Body of pancreas (tissue), 4 donors: ENCODE measurements around the gene AKT3. TPM values are rescaled to one million over a fixed set of nuclear protein-coding genes. Genes with fewer than 3 reads are reported as not detected.

ENCODE experiments used
- ATAC-seq: fragments of 150-250 bp; one replicate; pipeline ENCODE4 v1.9.1; 2016
- DNase-seq, 4 donors: peaks; one replicate each; pipeline ENCODE4 v3.0.0-alpha.2; 2019
- H3K27ac ChIP-seq, 4 donors: fragments of 200-600 bp; sonication (generic); 1 replicate in 3 of 4; 2 replicates in 1 of 4; pipeline versions ENCODE4 v1.5.1 to v1.6.1; 2016 to 2019; ENCODE audit warnings: mild to moderate bottlenecking in 1 of 4, mixed read lengths in 1 of 4, moderate library complexity in 1 of 4
- H3K27me3 ChIP-seq, 2 donors: fragments of 200-600 bp; sonication (generic); one replicate each; pipeline ENCODE4 v1.6.0; 2016; ENCODE audit warnings: mild to moderate bottlenecking in 1 of 2
- H3K36me3 ChIP-seq, 2 donors: fragments of 200-600 bp; sonication (generic); replicated peaks in 1 of 2; 2 replicates each; pipeline ENCODE4 v1.5.1; 2016; ENCODE audit warnings: low read depth in 2 of 2; ENCODE audit not compliant: insufficient read depth in 1 of 2
- H3K4me1 ChIP-seq: fragments of 200-600 bp; sonication (generic); one replicate; pipeline ENCODE4 v1.6.0; 2016
- H3K4me3 ChIP-seq, 2 donors: fragments of 200-600 bp; sonication (generic); 1 replicate in 1 of 2; 2 replicates in 1 of 2; pipeline ENCODE4 v1.5.1; 2016 to 2019
- H3K9me3 ChIP-seq, 3 donors: fragments of 200-600 bp; sonication (generic); 1 replicate in 2 of 3; 2 replicates in 1 of 3; pipeline ENCODE4 v1.5.1; 2016
- POLR2A ChIP-seq, 3 donors: fragments of 450-650 bp; IDR thresholded peaks; one replicate each; pipeline ENCODE4 v1.6.1; 2016; ENCODE audit warnings: antibody characterized with exemption in 3 of 3, mild to moderate bottlenecking in 2 of 3
- WGBS, 2 donors: methylation state at CpG; one replicate each; pipeline ENCODE4 v1.1.5; 2017; 5-methylcytosine and 5-hydroxymethylcytosine counted together
- intact Hi-C: fragments of 100-400 bp; cut with DNase I; formaldehyde crosslinking; loops from one replicate; pipeline ENCODE4 v1.15.1; 2023
- total RNA-seq, 2 donors: library from RNA; depleted of rRNA; stranded (reverse); fragments of >200 nt; gene quantifications; one replicate each; pipeline ENCODE4 v1.1.0, GENCODE V29; 2016
- TF ChIP-seq, protein P1 (sequence below), 7 experiments: fragments of 450-650 bp in 4 of 7; fragments of 200-600 bp in 3 of 7; sonication (generic) in 3 of 7; IDR thresholded peaks; one replicate each; pipeline ENCODE4 v1.5.1; 2016 to 2019; ENCODE audit warnings: antibody characterized with exemption in 7 of 7

Gene AKT3
- total RNA-seq, 2 donors from 2014 or later: 14.0 to 24.7 TPM

DNA sequence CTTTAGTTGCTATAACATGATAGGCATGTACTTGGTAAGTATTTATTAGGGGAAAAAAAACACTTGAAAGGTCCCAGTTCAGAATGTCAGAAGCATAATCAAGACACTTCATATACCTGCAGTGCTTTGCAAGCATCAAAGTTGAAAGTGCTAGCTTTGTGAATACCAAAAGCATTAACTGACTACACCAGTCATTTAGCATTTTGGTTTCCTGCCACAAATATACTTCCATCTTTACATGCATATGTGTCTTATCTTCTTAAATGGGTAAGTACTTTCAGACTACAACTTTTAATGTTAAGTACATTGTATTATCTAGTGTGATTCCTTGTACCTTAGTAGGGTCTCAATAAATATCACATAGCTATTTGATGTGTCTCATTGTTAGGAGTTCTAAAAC is 43.7 kb downstream of the AKT3 start:
- H3K27me3 ChIP-seq: no peaks in the 10 kb centered on the region
- intact Hi-C loops: no loop called here
- H3K4me1 ChIP-seq: no peaks in the 10 kb centered on the region
- TF ChIP-seq POLR2A (IDR thresholded peaks at IDR 0.05): no peak
- TF ChIP-seq, protein P1, sequence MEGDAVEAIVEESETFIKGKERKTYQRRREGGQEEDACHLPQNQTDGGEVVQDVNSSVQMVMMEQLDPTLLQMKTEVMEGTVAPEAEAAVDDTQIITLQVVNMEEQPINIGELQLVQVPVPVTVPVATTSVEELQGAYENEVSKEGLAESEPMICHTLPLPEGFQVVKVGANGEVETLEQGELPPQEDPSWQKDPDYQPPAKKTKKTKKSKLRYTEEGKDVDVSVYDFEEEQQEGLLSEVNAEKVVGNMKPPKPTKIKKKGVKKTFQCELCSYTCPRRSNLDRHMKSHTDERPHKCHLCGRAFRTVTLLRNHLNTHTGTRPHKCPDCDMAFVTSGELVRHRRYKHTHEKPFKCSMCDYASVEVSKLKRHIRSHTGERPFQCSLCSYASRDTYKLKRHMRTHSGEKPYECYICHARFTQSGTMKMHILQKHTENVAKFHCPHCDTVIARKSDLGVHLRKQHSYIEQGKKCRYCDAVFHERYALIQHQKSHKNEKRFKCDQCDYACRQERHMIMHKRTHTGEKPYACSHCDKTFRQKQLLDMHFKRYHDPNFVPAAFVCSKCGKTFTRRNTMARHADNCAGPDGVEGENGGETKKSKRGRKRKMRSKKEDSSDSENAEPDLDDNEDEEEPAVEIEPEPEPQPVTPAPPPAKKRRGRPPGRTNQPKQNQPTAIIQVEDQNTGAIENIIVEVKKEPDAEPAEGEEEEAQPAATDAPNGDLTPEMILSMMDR (IDR thresholded peaks at IDR 0.05): no peak
- H3K9me3 ChIP-seq: no peaks in the 10 kb centered on the region
- no peaks in the 10 kb centered on the region for H3K36me3 ChIP-seq
- H3K4me3 ChIP-seq: no peak overlapping the region
- H3K27ac ChIP-seq: no peak overlapping the region
- no peak for ATAC-seq
- no peak for DNase-seq

GRCh38 chr1:243802736-243803135 is 47.3 kb downstream of the AKT3 start:
- 95 to 100% methylated on average over 3 of the region's 3 CpGs for WGBS, 2 donors
- no peaks in the 10 kb centered on the region for H3K9me3 ChIP-seq
- H3K27me3 ChIP-seq: no peaks in the 10 kb centered on the region
- H3K27ac ChIP-seq: no peak overlapping the region
- DNase-seq (no peak), ATAC-seq (no peak)
- no peak overlapping the region for H3K4me3 ChIP-seq
- intact Hi-C loops: no loop called here
- H3K4me1 ChIP-seq: no peaks in the 10 kb centered on the region
- TF ChIP-seq, protein P1 (IDR thresholded peaks at IDR 0.05): no peak
- TF ChIP-seq POLR2A (IDR thresholded peaks at IDR 0.05): no peak
- no peaks in the 10 kb centered on the region for H3K36me3 ChIP-seq

- intact Hi-C loops: no loop called here
- WGBS, 2 donors: 62 to 76% methylated on average over 1 of the region's 1 CpG
These were observed 48.7 kb downstream of the AKT3 start for GRCh38 chr1:243801378-243801777.

DNA sequence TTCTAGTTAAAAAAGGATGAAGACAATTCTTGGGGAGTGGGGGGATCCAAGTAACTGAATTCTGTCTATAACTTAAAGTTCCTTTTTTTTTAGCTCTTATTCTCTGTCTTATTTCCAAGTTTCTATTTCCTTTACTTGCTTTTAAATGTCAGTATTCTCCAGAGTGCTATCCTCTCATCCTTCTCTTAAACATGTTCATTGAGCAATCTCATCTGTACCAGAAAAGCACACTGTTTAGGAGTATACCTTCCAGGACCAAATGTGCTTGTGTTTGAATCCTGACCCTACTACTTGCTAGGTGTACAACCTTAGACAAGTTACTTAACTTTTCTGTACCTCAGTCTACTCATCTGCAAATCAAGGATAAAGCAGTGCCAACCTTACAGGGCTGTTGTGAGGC is 50.1 kb downstream of the AKT3 start:
- H3K27me3 ChIP-seq: no peaks in the 10 kb centered on the region
- no peak overlapping the region for H3K27ac ChIP-seq
- ATAC-seq: no peak
- TF ChIP-seq, protein P1 (IDR thresholded peaks at IDR 0.05): no peak
- no peak for TF ChIP-seq POLR2A (IDR thresholded peaks at IDR 0.05)
- H3K4me1 ChIP-seq: no peaks in the 10 kb centered on the region
- H3K36me3 ChIP-seq: no peaks in the 10 kb centered on the region
- DNase-seq: no peak
- no peaks in the 10 kb centered on the region for H3K9me3 ChIP-seq
- intact Hi-C loops: no loop called here
- H3K4me3 ChIP-seq: no peak overlapping the region

More at GRCh38 chr1:243801378-243801777, 48.7 kb downstream of the AKT3 start:
- Histone ChIP-seq H3K4me1 (no peaks in the 10 kb centered on the region), H3K4me3 (no peak overlapping the region), H3K27ac (no peak overlapping the region), H3K36me3 (no peaks in the 10 kb centered on the region), H3K27me3 (no peaks in the 10 kb centered on the region), H3K9me3 (no peaks in the 10 kb centered on the region)
- no peak for TF ChIP-seq POLR2A (IDR thresholded peaks at IDR 0.05)
- TF ChIP-seq, protein P1 (IDR thresholded peaks at IDR 0.05): no peak
- ATAC-seq (no peak), DNase-seq (no peak)

GRCh38 chr1:243798726-243799125 is 51.3 kb downstream of the AKT3 start:
- DNase-seq: no peak
- no peak for ATAC-seq
- Histone ChIP-seq H3K4me3 (no peak overlapping the region), H3K4me1 (no peaks in the 10 kb centered on the region), H3K36me3 (no peaks in the 10 kb centered on the region), H3K27ac (no peak overlapping the region), H3K9me3 (no peaks in the 10 kb centered on the region), H3K27me3 (no peaks in the 10 kb centered on the region)
- intact Hi-C loops: no loop called here
- 87 to 90% methylated on average over 2 of the region's 2 CpGs for WGBS, 2 donors
- no peak for TF ChIP-seq POLR2A (IDR thresholded peaks at IDR 0.05)
- TF ChIP-seq, protein P1 (IDR thresholded peaks at IDR 0.05): no peak
